GDM1 (cell line): ENCODE data around the gene TMEM204.

ENCODE experiments used
- DNase-seq: peaks from one replicate; lab custom pipeline; 2025; lab: John Stamatoyannopoulos, UW

Gene TMEM204

DNA sequence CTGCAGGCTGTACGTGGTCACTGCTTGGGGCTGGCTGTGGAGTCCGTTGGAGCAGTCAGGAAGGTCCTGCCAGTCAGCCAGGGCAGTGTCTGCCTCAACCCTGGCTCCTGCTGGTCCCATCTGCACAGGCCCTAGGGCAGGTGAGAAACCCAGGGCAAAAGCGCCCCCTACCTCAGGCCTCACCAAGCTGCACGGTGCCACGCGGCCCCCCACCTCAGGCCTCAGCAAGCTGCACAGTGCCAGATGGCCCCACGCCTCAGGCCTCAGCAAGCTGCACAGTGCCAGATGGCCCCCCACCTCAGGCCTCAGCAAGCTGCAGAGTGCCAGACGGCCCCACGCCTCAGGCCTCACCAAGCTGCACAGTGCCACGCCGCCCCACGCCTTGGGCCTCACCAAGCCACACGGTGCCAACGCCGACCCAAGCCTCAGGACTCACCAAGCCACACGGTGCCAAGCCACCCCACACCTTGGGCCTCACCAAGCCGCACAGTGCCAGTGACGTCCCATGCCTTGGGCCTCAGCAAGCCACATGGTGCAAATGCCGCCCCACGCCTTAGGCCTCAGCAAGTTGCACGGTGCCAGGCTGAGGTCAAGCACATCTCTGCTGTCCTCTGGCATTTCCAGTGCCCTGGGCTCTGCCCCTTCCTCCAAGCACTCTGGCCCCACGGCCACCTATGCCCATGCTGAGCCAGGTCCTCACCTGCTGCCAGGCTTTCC, 5.5 kb downstream of the TMEM204 start:
- DNase-seq, result no peak

DNA sequence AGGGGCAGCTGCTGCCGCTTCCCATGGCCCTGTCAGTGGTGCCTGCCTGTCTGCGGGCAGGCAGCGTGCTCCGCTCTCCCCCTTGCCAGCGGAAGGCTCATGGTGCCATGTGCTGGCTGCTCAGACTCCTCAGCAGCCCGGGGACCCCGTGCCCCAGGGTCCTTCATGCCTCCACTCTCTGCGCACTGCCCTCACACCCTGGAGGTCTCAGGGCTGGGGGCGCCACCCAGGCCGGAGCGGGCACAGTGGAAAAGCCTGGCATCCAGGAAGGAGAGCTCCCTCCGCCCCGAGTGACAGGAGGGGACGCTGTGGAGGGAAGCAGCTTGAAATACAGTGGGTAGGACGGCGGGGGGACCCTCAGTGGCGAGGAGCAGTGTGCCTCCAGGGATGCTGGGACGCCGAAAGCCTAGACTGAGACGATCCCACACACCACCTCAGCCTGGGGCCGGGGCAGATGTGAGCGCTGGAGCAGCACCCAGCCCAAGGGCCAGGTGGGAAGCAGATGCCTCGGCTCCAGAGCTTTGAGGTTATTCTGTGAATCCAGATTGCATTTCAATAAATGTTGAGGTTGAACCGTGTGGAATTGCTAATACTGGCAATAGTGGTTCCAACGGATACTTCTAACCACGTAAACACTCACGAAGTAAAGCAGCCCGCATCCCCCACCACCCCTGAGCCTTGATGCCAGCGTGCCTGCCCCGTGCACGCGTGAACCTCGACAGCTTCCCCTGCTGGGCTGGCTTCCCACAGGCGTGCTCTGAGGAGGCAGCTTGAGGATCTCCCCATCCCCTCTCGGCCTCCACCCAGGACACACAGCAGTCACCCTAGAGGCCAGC, 6.5 kb downstream of the TMEM204 start:
- DNase-seq, result no peak

DNA sequence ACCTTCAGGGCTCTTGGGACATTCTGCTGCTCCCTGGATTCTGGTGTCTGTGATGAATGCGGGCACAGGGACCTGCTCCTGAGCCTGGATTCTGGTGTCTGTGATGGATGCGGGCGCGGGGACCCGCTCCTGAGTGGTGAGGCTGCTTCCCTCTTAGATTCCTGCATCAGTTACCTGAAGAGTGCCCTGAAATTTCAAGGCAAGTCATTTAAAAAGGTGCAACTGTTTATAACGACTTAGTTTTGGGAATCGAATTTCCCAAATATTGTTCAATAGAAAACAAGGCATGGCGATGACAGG, 7.0 kb downstream of the TMEM204 start:
- DNase-seq, result no peak

DNA sequence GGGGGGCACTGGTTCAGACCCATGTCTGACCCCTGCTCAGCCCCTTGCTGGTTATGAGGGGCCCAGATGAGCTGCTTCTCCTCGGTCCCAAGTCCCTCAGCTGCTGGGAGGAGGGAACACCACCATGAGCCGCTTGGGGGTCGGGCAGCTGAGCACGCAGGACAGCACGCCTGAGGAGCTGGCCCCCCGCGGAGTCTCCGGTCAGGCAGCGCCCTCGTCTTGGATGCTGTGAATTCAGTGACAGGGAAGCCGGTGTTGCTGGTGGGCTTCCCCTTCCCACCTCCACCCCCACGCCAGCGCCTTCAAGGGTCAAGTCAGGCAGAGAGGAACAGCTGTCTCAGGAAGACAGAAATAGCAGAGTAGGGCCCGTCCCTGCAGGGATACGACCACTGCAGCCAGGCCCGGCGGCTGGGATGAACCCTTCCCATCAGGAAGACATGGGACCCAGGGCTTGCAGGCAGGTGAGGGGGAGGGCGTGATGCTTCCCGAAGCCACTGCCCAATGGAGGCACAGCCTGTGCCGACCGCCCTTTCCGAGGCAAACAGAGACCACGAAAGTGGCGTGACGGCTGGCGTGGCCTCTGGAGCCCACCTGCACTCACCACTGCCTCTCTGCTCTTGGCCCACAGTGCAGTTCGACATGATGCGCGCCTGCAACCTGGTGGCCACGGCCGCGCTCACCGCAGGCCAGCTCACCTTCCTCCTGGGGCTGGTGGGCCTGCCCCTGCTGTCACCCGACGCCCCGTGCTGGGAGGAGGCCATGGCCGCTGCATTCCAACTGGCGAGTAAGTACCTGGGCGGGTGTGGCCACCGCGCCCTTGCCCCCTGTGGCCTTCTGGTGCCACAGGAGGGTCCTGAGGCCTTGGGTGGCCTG, 8.1 kb downstream of the TMEM204 start:
- DNase-seq, result no peak

DNA sequence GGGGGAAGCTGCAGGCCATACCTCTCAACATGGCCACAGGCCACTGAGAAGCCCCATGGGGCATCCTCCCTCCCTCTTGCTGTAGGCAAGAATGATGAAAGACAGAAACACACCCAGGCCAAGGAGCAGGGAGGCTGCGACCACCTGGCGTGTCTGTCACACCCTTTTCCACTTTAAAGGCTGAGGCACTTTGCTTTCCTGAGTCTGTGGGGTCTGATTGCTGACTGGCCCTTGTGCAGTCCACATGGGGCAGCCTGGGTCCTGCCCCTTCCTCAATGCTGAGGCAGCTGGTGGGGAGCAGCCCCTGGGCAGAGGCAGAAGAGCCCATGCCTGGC, 8.7 kb downstream of the TMEM204 start:
- no peak for DNase-seq

DNA sequence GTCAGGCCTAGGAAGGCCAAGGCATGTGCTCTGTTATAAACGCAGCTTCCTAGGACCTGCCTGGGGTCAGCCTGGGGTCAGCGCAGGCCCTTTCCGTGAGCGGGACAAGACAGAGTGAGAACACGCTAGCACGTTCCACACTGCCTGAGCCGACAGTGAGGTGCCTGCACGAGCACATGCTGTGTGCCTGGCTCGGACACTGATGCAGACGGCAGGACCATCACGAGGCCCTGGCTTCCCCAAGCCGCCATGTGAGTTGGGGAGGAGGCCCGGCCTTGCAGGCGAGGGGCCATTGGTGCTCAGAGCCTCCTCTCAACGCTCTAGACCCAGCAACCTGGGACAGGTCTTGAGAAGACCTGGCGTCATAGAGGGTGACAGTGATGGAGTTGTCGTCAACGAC, 9.1 kb downstream of the TMEM204 start:
- no peak for DNase-seq

DNA sequence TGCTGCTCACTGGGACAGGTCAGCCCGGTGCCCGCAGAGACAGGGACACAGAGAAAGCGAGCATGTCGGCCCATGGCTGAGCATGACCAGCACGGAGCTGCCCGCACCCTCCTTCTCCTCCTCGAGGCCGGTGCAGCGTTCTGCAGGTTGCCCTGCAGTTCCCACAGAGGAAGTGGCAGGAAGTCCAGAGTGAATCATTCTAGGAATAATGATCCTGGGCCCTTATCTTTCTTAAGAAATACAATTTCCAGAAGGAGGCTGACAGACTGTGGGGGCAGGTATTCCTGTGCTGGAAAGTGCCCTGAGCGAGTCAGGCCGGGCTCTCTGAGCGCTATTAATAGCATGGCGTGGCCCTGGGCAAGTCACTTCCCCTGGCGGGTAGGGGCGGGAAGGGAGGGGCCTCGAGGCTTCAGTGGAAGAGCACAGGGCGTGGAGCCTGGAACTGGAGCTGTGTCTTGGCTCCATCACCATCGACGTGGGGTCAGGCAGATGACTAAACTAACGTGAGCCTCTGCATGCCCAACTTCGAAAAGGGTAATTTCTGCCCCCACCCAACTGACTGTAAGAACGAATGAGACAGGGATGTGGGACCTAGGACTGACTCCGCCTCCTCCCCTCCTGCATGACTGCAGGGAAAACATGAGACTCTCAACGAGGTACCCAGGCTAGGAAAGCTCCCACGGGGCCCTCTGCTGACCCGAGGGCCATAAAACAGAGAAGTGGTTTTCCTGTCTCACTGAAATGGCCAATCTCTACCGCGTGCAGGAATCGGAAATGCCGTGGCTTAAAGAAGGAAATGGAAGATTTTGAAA, 9.8 kb downstream of the TMEM204 start:
- DNase-seq, result peak; percentile 81

DNA sequence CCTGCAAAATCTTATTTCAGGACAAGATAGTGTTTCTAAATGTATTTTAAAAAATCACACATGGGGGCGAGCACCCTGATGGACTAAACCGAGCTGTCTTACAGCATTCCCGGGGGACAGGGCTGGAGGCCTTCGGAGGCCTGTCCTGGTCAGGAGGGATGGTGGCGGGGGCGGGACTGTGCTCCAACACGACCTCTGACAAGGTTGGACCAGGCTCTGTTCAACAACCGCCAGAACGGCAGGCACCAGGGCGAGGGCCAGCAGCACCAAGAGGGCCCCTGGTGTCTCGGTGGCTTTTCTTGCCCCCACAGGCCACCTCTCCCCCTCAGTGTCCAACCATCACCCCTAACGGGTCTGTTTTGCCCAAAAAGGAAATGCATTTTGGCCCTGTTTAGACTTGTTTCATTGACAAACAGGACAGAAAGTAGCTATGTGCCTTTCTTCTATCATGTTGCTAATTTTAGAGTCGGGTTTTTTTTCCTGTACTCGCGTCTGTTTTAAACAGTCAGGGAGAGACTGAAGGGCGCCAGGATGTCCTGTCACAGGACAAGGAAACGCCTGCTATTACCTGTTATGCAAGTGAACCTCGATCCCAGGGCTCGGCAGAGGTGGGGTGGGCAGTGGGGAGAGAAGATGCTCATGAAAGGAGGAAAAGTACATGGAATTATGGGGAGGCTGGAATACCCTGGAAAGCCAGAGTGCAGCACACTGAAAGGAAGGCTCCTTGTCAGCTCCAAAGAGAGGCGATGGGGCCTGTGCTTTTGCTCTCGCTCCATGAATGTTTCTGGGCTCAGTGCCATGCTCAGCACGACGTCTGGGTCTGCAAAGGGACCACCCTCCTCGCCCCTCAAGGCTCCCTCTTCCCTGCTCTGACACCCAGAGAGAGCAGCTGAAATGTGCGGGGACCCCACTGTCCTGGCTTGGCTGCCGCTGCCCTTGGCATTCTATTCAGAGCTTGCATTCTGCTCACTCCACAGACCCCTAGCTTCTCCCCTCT, 11.9 kb downstream of the TMEM204 start:
- DNase-seq, result peak; percentile 22

DNA sequence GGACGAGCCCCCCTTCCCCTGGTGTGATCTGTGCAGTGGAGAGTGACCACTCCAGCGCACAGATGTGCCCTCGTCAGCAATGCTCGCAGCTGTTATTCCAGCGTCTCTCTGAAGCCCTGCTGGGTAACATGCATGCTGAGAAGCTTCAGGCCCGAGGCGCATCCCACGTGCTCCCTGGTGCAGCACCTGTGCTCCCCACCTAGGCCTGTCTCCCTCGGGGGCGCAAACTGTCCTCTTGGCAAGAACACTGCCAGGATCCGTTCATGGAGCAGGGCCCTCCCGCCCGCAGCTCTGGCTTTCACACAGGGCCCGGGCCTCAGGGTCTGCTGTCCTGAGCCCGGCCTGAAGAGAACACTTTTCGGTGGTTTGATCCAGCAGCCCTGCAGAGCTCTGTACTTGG, 13.0 kb downstream of the TMEM204 start:
- no peak for DNase-seq

DNA sequence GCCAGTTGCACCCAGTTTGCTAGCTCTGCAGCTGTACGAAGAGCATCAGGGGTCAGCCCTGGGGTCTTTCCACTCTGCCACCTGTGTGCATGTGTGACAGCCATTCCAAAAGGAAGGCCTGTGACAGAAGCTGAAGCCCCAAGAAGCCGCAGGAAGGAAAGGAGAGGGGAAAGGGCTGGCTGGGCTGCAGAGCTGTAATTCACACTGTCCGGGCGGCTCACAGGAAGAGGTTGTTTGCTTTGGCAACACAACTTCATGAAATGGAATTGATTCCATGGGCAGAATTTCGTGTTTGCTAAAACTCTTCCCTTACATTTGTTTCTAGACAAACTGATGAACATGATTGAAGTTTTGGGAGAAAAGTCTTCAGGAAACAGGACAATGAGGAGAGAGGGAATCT, 14.8 kb downstream of the TMEM204 start:
- no peak for DNase-seq

DNA sequence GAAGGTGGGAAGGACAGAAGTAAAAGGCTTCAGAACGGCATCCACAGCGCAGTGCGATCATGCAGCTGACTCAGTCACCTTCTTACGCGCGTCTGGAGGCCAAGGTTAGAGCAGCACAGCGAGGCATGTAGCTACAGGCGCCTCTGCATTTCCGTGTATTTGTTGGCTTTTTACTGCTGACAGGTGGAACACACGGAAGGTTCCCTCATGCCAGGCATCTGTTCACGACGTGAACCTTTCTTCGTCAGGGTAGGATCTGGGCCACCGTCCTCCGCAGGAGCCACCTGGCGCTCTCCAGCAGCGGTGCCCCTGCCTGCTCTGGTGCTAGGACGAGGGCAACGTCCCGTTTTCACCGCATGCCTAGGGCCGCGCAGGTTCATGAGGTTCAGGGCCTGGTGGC, 15.3 kb downstream of the TMEM204 start:
- DNase-seq, result no peak

DNA sequence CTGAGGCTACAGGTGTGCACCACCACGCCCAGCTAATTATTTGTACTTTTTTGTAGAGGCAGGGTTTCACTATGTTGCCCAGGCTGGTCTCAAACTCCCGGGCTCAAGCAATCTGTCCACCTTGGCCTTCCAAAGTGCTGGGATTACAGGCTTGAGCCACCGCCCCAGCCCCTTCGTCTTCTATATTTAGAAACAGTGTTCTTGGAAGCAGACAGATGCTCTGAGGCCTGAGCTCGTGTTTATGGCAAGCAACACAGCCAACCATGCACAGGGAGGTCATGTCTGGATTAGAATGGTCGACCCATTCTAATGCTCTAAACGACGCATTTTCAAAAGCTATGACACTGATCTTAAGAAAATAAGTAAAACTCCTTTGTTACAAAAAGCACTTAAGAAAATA, 16.6 kb downstream of the TMEM204 start:
- DNase-seq, result no peak

DNA sequence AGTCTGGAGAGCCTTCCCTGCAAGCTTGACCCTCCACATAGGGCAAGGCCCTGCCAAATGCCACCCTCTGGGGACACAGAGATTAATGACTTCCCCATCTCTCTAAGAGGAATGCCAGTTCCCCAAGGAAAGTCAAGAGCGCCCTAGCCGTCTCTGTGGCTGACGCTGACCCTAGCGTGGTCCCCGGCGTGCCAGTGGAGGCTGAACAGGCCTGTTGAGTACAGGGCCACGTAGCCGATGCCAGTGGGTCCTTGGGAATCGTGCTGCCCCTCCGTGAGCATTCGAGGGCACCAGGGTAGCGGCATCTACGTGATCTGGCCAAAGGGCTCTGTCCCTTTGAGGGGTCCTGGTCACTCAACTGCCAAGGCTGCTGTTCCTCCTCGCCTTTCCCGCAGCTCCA, 17.2 kb downstream of the TMEM204 start:
- no peak for DNase-seq

DNA sequence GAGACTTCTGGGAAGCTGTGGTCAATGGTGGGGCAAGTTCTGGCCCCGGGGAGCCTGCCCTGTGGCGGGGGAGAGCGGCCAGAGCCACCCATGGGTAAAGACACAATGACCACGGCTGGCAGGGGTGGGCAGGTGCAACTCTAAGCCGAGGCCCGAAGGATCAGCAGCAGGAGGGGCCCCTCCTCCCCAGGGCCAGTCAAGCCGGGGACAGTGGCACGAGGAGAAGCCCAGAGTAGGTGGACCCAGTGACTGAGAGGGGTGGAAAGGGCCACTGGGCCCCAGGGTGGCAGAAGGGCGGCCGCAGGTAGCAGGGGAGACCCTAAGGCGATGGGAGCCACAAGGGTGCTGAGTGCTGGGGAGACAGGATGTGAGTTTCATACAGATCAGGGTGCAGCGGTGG, 17.7 kb downstream of the TMEM204 start:
- no peak for DNase-seq

DNA sequence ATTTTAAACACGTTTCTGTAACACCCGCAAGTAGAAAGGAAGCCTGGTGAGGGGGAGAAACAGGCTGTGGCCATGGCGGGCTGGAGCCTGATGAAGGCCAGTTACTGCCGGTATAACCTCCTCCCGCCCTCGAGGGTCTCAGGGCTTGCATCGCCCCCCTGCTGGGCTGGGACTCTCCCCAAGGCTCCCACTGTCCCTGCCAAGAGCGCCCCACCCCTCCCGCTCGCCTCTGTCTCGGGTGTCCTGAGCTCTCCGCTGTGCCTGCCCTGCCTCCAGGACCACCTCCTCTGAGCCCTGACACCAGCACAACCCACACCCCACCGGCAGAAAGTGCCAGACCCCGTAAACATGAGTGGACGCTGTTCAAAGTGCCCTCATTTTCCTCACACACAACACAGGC, 18.7 kb downstream of the TMEM204 start:
- DNase-seq, result no peak

DNA sequence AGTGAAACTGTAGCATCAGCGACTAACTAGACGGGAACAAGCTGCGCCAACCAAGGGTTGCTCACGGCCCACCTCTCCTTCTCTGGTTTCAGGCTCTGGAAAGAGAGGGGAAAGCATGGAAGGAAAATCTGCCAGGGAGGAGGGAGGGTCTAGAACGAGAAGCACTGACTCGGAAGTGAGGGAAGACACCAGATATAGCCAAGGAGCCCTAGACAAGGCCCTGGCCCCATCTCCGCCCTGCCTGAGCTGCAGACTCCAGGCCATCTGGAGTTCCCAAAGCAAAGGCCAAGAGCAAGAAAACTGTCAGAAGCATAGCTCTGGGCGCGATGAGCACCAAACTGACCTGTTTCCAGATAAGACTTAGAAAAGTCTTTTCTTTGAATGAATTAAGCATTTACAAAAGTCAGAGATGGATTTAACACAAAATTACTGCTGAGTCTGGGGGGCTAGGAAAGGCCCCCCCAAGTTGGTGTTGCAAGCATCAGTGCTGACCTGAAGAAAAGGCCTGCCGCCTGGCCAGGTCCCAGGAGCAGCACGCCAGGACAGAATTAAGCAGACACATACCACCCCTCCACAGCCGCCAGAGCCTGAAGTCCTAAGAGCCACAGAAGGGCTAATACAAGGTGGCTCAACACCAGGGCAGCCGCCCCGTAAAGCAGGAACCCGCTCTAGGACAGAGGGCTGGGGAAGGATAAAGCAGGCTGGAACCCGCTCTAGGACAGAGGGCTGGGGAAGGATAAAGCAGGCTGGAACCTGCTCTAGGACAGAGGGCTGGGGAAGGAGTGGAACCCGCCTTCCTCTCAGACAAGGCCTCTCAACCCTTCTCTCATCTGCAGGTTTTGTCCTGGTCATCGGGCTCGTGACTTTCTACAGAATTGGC, 20.7 kb downstream of the TMEM204 start:
- DNase-seq, result no peak

DNA sequence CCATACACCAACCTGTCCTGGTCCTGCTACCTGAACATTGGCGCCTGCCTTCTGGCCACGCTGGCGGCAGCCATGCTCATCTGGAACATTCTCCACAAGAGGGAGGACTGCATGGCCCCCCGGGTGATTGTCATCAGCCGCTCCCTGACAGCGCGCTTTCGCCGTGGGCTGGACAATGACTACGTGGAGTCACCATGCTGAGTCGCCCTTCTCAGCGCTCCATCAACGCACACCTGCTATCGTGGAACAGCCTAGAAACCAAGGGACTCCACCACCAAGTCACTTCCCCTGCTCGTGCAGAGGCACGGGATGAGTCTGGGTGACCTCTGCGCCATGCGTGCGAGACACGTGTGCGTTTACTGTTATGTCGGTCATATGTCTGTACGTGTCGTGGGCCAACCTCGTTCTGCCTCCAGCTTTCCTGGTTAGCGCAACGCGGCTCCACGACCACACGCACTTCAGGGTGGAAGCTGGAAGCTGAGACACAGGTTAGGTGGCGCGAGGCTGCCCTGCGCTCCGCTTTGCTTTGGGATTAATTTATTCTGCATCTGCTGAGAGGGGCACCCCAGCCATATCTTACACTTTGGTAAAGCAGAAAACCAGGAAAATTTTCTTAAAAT, 21.5 kb downstream of the TMEM204 start:
- DNase-seq, result no peak

DNA sequence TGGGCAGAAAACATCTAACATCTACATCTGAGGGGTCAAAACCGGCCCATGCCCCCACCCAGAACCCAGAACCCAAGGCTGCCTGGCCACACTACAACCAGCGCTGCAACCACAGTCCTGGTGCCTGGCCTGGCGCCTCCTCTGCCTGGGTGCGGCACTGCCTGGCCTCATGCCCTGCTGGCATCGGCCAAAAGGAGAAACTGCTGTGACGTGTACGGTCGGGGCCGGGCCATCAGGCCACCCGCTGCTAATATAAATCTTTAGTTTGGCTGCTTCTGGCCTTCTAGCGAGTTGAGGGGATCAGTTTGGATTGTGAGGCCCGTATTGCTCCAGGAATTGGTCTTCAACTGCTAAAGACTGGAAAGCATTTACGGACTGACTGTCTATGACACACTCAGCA, 22.8 kb downstream of the TMEM204 start:
- no peak for DNase-seq

DNA sequence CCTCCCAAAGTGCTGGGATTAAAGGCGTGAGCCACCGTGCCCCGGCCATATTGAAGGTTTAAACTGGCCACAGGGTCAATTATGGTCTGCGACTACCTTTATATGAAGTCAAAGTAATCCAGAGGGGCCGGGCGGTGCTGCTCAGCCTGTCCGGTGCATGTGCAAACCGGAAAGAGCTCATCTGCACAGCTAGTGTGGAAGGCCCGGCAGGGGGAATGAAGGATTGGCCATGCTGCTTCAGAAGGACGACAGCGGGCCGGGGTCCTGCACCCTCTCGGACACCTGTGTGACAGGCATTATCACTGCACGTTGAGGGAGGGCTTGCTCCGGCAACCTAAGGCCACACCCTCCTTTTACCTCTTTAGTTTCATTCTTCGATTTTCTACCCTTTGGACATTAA, 23.6 kb downstream of the TMEM204 start:
- DNase-seq, result no peak
